ENCODE measurements around the gene TGM1. TPM values are rescaled to one million over a fixed set of nuclear protein-coding genes. Genes with fewer than 3 reads are reported as not detected.

The TGM1 gene
- total RNA-seq, 6 experiments from 2014 or later: 0.97 to 2.9 (median 1.3) TPM

GRCh38 chr14:24282736-24283135 is 19.8 kb upstream of the TGM1 start:
- no peaks in the 10 kb centered on the region; the same call in 1 of the 2 replicates for H3K27me3 Mint-ChIP-seq (ENCODE audit: insufficient read depth)

GRCh38 chr14:24281636-24282035 is 18.7 kb upstream of the TGM1 start:
- Mint-ChIP-seq H3K4me3 (no peak overlapping the region), H3K9me3 (no peaks in the 10 kb centered on the region), H3K27ac (no peak overlapping the region), H3K4me1 (ENCODE audit: low read depth) (peaks cover 31% of the 10 kb centered on the region), H3K27me3 (ENCODE audit: insufficient read depth) (no peaks in the 10 kb centered on the region; the same call in 1 of the 2 replicates), H3K36me3 (ENCODE audit: low read depth) (no peaks in the 10 kb centered on the region)
- no peak for DNase-seq
- no peak for TF ChIP-seq CTCF (IDR thresholded peaks at IDR 0.05)

More at GRCh38 chr14:24282736-24283135, 19.8 kb upstream of the TGM1 start:
- Mint-ChIP-seq H3K36me3 (ENCODE audit: low read depth) (no peaks in the 10 kb centered on the region), H3K4me1 (ENCODE audit: low read depth) (peaks cover 31% of the 10 kb centered on the region), H3K27ac (no peak overlapping the region), H3K9me3 (no peaks in the 10 kb centered on the region), H3K4me3 (no peak overlapping the region)
- no peak for TF ChIP-seq CTCF (IDR thresholded peaks at IDR 0.05)
- no peak for DNase-seq

- no peaks in the 10 kb centered on the region; the same call in 1 of the 2 replicates for H3K27me3 Mint-ChIP-seq (ENCODE audit: insufficient read depth)
- peaks cover 31% of the 10 kb centered on the region for H3K4me1 Mint-ChIP-seq (ENCODE audit: low read depth)
- no peak for DNase-seq
- H3K36me3 Mint-ChIP-seq (ENCODE audit: low read depth): no peaks in the 10 kb centered on the region
- no peak overlapping the region for H3K4me3 Mint-ChIP-seq
- no peaks in the 10 kb centered on the region for H3K9me3 Mint-ChIP-seq
- TF ChIP-seq CTCF (IDR thresholded peaks at IDR 0.05): no peak
- no peak overlapping the region for H3K27ac Mint-ChIP-seq
These were observed 18.0 kb upstream of the TGM1 start for GRCh38 chr14:24280797-24281460.

GRCh38 chr14:24279301-24280186 is 16.6 kb upstream of the TGM1 start:
- no peak overlapping the region for H3K4me3 Mint-ChIP-seq
- H3K9me3 Mint-ChIP-seq: no peaks in the 10 kb centered on the region
- no peaks in the 10 kb centered on the region; the same call in 1 of the 2 replicates for H3K27me3 Mint-ChIP-seq (ENCODE audit: insufficient read depth)
- H3K27ac Mint-ChIP-seq: peak overlapping the region; percentile 54
- no peaks in the 10 kb centered on the region for H3K36me3 Mint-ChIP-seq (ENCODE audit: low read depth)
- H3K4me1 Mint-ChIP-seq (ENCODE audit: low read depth): peaks cover 26% of the 10 kb centered on the region
- no peak for DNase-seq
- TF ChIP-seq CTCF (IDR thresholded peaks at IDR 0.05): peak; percentile 62

- H3K36me3 Mint-ChIP-seq (ENCODE audit: low read depth): no peaks in the 10 kb centered on the region
These were observed 15.4 kb upstream of the TGM1 start for GRCh38 chr14:24278424-24278823.

More at GRCh38 chr14:24278424-24278823, 15.4 kb upstream of the TGM1 start:
- DNase-seq: no peak
- Mint-ChIP-seq H3K4me1 (ENCODE audit: low read depth) (peaks cover 36% of the 10 kb centered on the region), H3K9me3 (no peaks in the 10 kb centered on the region), H3K27me3 (ENCODE audit: insufficient read depth) (no peaks in the 10 kb centered on the region; the same call in 1 of the 2 replicates), H3K27ac (no peak overlapping the region), H3K4me3 (no peak overlapping the region)
- TF ChIP-seq CTCF (IDR thresholded peaks at IDR 0.05): no peak

Measured in HFFc6 (cell line).